ENCODE results near the gene ZC3H11A.

DNA sequence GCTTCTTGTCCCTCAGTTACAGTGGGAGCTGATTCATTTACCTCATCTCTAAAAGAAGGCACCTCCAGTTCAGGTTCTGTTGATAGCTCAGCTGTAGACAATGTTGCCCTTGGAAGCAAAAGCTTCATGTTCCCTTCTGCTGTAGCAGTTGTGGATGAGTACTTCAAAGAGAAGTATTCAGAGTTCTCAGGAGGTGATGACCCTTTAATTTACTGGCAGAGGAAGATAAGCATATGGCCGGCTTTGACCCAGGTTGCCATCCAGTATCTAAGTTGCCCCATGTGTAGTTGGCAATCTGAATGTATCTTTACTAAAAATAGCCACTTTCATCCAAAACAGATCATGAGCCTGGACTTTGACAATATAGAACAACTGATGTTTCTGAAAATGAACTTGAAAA, 4.5 kb downstream of the ZC3H11A start:
- TF ChIP-seq POLR2A (IDR thresholded peaks at IDR 0.05) (no peak), POLR2AphosphoS5 (IDR thresholded peaks at IDR 0.05) (no peak), CTCF (IDR thresholded peaks at IDR 0.05) (no peak), EP300 (IDR thresholded peaks at IDR 0.05) (no peak)
